ENCODE measurements around the gene STRN3.

The STRN3 gene

DNA sequence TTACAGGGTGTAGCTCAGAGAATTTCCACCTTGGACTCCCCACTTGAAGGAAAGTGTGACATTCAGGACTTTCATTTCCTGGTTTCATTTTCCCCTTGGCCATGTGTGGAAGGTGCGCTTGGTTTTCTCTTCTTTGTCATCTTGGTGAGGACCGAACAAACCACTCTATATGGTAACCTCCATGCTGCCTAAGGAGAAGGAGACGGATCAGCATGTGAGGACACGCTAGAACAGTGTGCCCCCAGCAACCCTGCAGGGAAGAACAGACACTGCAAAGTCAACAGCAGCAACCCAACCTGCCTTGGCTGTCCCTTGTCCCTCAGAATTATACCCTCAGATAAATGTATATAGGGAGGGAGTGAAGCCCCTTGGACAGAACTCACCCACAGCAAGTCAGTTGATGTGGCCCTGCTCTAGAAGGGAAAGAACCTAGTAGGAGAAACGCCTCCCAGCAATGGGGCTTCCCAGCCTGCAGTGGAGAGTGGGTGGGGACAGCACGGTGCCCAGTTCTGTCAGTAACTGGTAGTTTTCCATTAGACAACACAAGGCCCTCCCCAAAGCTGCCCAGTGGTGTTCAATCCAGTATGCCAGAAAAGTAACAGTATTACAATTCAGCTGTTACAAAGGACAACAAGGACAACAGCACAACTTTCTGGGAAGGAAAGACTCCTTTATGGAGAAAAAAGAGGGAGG is 170.7 kb downstream of the STRN3 start:
- TF ChIP-seq GATA2 (IDR thresholded peaks at IDR 0.05; ENCODE audit: low read depth, low read length) (no peak), GATA3 (IDR thresholded peaks at IDR 0.05; ENCODE audit: low read depth, low read length) (no peak)

- TF ChIP-seq GATA3 (IDR thresholded peaks at IDR 0.05; ENCODE audit: low read depth, low read length): no peak
- TF ChIP-seq GATA2 (IDR thresholded peaks at IDR 0.05; ENCODE audit: low read depth, low read length): no peak
Observed at GRCh38 chr14:30854492-30854891, 171.7 kb downstream of the STRN3 start.

DNA sequence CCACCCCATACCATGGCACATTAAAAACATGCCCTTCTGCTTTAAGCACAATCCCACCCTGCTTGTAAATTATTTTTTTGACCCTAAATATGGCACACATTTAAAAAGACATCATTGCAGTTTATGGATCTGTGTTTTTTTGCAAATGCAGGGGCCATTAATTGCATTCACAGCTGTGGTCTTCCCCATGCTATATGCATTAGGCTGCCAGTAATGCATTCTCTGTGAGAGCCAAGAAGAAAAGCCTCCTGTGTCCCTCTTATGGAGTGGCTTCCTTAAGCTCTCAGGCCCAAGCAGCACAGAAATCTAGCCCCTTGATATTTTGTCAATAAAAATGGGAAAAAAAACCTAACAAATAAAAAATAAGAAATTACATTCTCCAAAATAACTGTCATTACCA is 172.2 kb downstream of the STRN3 start:
- TF ChIP-seq GATA2 (IDR thresholded peaks at IDR 0.05; ENCODE audit: low read depth, low read length): no peak
- no peak for TF ChIP-seq GATA3 (IDR thresholded peaks at IDR 0.05; ENCODE audit: low read depth, low read length)

DNA sequence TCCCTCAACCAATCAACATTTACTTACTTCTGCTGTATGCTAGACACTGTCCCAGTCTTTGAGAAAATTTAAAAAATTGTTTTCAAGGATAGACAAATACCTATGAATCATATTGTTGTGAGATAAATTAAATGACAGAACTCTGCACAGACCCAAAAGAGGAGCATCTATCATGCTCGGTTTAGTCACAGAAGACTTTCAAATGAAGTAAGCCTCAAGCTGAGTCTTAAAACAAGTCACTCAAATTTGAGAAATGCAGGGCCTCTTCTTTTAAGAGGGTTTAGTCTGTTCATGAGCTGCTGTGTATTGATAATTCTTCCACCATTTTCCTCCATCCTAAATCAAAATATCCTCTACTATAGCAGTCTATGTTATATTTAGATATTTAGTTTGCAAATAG is 176.2 kb downstream of the STRN3 start:
- TF ChIP-seq GATA2 (IDR thresholded peaks at IDR 0.05; ENCODE audit: low read depth, low read length): no peak
- no peak for TF ChIP-seq GATA3 (IDR thresholded peaks at IDR 0.05; ENCODE audit: low read depth, low read length)

GRCh38 chr14:30849354-30849753 is 176.8 kb downstream of the STRN3 start:
- TF ChIP-seq GATA2 (IDR thresholded peaks at IDR 0.05; ENCODE audit: low read depth, low read length): no peak
- TF ChIP-seq GATA3 (IDR thresholded peaks at IDR 0.05; ENCODE audit: low read depth, low read length): no peak

GRCh38 chr14:30848449-30849240 is 177.5 kb downstream of the STRN3 start:
- no peak for TF ChIP-seq GATA3 (IDR thresholded peaks at IDR 0.05; ENCODE audit: low read depth, low read length)
- no peak for TF ChIP-seq GATA2 (IDR thresholded peaks at IDR 0.05; ENCODE audit: low read depth, low read length)
